B cell (primary cell): ENCODE results near the gene STN1. TPM values are rescaled to one million over a fixed set of nuclear protein-coding genes. Genes with fewer than 3 reads are reported as not detected.

Source experiments
- ATAC-seq: fragments of 200-7000 bp; cut with Tn5 transposase; one replicate; pipeline ENCODE4 v1.10.0; 2021; ENCODE audit warnings: low read depth, mild to moderate bottlenecking, moderate number of reproducible peaks, moderate library complexity
- CTCF ChIA-PET: fragments of 350-600 bp; sonication (Branson Sonifier 250); formaldehyde crosslinking; loops from one replicate; lab custom pipeline; 2021; ENCODE audit warnings: antibody characterized with exemption, inconsistent platforms; lab: Charles Lee
- POLR2A ChIA-PET: fragments of 350-600 bp; sonication (Branson Sonifier 250); formaldehyde crosslinking; loops from one replicate; lab custom pipeline; 2021; ENCODE audit warnings: antibody characterized with exemption; lab: Charles Lee
- DNase-seq: peaks from one replicate; pipeline ENCODE4 v3.0.0; 2013
- H2AFZ ChIP-seq: 2 replicates; pipeline ENCODE4 v1.6.1; 2012; ENCODE audit warnings: mild to moderate bottlenecking, low read depth, low read length; ENCODE audit not compliant: insufficient read depth, poor library complexity, severe bottlenecking
- H3K27ac ChIP-seq, 2 donors: 1 replicate in 1 of 2; 2 replicates in 1 of 2; pipeline ENCODE4 v1.5.1; 2012 to 2013; ENCODE audit warnings: low read length in 2 of 2, mild to moderate bottlenecking in 2 of 2, moderate library complexity in 1 of 2
- H3K27me3 ChIP-seq, 4 experiments: fragments of 200-600 bp in 1 of 4; sonication (generic) in 1 of 4; replicated peaks in 1 of 4; 1 replicate in 2 of 4; 2 replicates in 2 of 4; pipeline versions ENCODE4 v1.6.1 to v1.7.0; 2013 to 2016; ENCODE audit warnings: low read length in 3 of 4, mild to moderate bottlenecking in 2 of 4, mixed read lengths in 1 of 4, moderate library complexity in 1 of 4; ENCODE audit not compliant: insufficient read depth in 4 of 4, control insufficient read depth in 3 of 4; ENCODE audit errors: control extremely low read depth in 1 of 4
- H3K36me3 ChIP-seq, 2 experiments: replicated peaks in 1 of 2; 1 replicate in 1 of 2; 2 replicates in 1 of 2; pipeline versions ENCODE4 v1.6.1 to v1.7.1; 2013; ENCODE audit warnings: low read length in 1 of 2; ENCODE audit not compliant: insufficient read depth in 2 of 2, control insufficient read depth in 1 of 2; ENCODE audit errors: control extremely low read depth in 1 of 2, extremely low read depth in 1 of 2
- H3K4me1 ChIP-seq, 2 donors: fragments of 200-600 bp in 1 of 2; sonication (generic) in 1 of 2; 1 replicate in 1 of 2; 2 replicates in 1 of 2; pipeline versions ENCODE4 v1.5.1 to v1.6.1; 2013 to 2017; ENCODE audit warnings: low read length in 2 of 2; ENCODE audit not compliant: control insufficient read depth in 2 of 2, insufficient read depth in 2 of 2
- H3K4me2 ChIP-seq: replicated peaks from 2 replicates; pipeline ENCODE3; 2012; ENCODE audit warnings: mild to moderate bottlenecking, low read depth, low read length; ENCODE audit not compliant: poor library complexity, severe bottlenecking
- H3K4me3 ChIP-seq, 5 experiments: fragments of 200-600 bp in 1 of 5; sonication (generic) in 1 of 5; 1 replicate in 3 of 5; 2 replicates in 2 of 5; pipeline versions ENCODE4 v1.5.1 to v1.7.0; 2011 to 2016; ENCODE audit warnings: low read length in 4 of 5, mild to moderate bottlenecking in 4 of 5, low read depth in 2 of 5, control low read depth in 1 of 5, moderate library complexity in 1 of 5; ENCODE audit not compliant: insufficient read depth in 1 of 5; ENCODE audit errors: control extremely low read depth in 1 of 5, extremely low read depth in 1 of 5
- H3K79me2 ChIP-seq: fragments of 200-600 bp; sonication (generic); one replicate; pipeline ENCODE4 v1.6.0; 2016; ENCODE audit warnings: low read length; ENCODE audit not compliant: control insufficient read depth, insufficient read depth
- H3K9ac ChIP-seq: fragments of 200-600 bp; sonication (generic); 2 replicates; pipeline ENCODE4 v1.6.1; 2017; ENCODE audit warnings: mild to moderate bottlenecking, low read length, moderate library complexity
- H3K9me3 ChIP-seq, 3 donors: one replicate each; pipeline versions ENCODE4 v1.6.1 to v1.7.1; 2013; ENCODE audit warnings: low read length in 2 of 3; ENCODE audit not compliant: control insufficient read depth in 2 of 3, insufficient read depth in 1 of 3; ENCODE audit errors: control extremely low read depth in 1 of 3
- H4K20me1 ChIP-seq: 2 replicates; pipeline ENCODE4 v1.6.0; 2012; ENCODE audit warnings: mild to moderate bottlenecking, low read length; ENCODE audit not compliant: insufficient read depth, control insufficient read depth, poor library complexity, severe bottlenecking
- H3K27ac Mint-ChIP-seq: one replicate; pipeline ENCODE4 v1.8.0; 2021; ENCODE audit warnings: mixed read lengths
- H3K27me3 Mint-ChIP-seq: one replicate; pipeline ENCODE4 v1.8.0; 2021; ENCODE audit warnings: mixed read lengths
- H3K4me1 Mint-ChIP-seq: one replicate; pipeline ENCODE4 v1.8.0; 2021; ENCODE audit warnings: mixed read lengths
- H3K4me3 Mint-ChIP-seq: one replicate; pipeline ENCODE4 v1.8.0; 2021; ENCODE audit warnings: mixed read lengths
- H3K9me3 Mint-ChIP-seq: one replicate; pipeline ENCODE4 v1.8.0; 2022; ENCODE audit warnings: mixed read lengths; ENCODE audit not compliant: insufficient read depth
- CTCF ChIP-seq: fragments of 200-600 bp; IDR thresholded peaks from one replicate; pipeline ENCODE4 v1.8.0; 2022; ENCODE audit warnings: antibody characterized with exemption, mild to moderate bottlenecking
- EZH2 ChIP-seq: IDR thresholded peaks from 2 replicates; pipeline ENCODE4 v1.6.1; 2012; ENCODE audit warnings: borderline replicate concordance, low read depth, mild to moderate bottlenecking, moderate library complexity, low read length; ENCODE audit not compliant: insufficient read depth, poor library complexity, severe bottlenecking
- whole genome bisulfite sequencing: methylation state at CpG from one replicate; pipeline ENCODE4 v1.1.5; 2013; ENCODE audit warnings: missing lambda C conversion rate; ENCODE audit not compliant: insufficient coverage; 5-methylcytosine and 5-hydroxymethylcytosine counted together
- intact Hi-C: fragments of 100-400 bp; cut with micrococcal nuclease; formaldehyde crosslinking; loops from one replicate; pipeline ENCODE4 v1.10.0; 2022
- polyA plus RNA-seq: library from polyadenylated mRNA; depleted of rRNA; stranded (reverse); fragments of >200 nt; gene quantifications from 2 replicates; pipeline ENCODE4 v1.2.3, GENCODE V29; 2012
- total RNA-seq, 2 donors: library from RNA; stranded (reverse); fragments of 120-200 nt in 1 of 2; gene quantifications; 1 replicate in 1 of 2; 2 replicates in 1 of 2; pipeline versions ENCODE4 v1.2.3 to v1.2.4, GENCODE V29; 2013 to 2022

Gene STN1
- total and polyA plus RNA-seq, 2 donors (not counting 1 experiment from before 2014, with no cell fraction given): 16.3 to 24.5 TPM

GRCh38 chr10:103838070-103838395 lies 80.0 kb downstream of the STN1 start:
- ChIA-PET CTCF (interaction anchor here (0.7 kb wide), 1 partner anchor 19 kb away, joined by 3 read pairs; no protein-coding TSS in a partner anchor), POLR2A (no interaction called here)
- peaks cover 0 to under 1% (median 0%) of the 10 kb centered on the region in 3 donors for H3K9me3 ChIP-seq
- no peak overlapping the region for H3K4me3 ChIP-seq
- no peak for ATAC-seq
- TF ChIP-seq EZH2 (no peak), CTCF (no peak)
- H3K79me2 ChIP-seq: no peaks in the 10 kb centered on the region
- no peaks in the 10 kb centered on the region for H3K36me3 ChIP-seq
- Mint-ChIP-seq H3K27ac (no peak overlapping the region), H3K4me1 (no peaks in the 10 kb centered on the region), H3K4me3 (no peak overlapping the region), H3K9me3 (no peaks in the 10 kb centered on the region), H3K27me3 (peaks cover 15% of the 10 kb centered on the region)
- H3K4me1 ChIP-seq: peaks cover 0 to 9% of the 10 kb centered on the region in 2 donors
- H3K27me3 ChIP-seq: peaks cover 0 to 7% (median 0%) of the 10 kb centered on the region in 4 experiments
- no peak overlapping the region for H3K9ac ChIP-seq
- no peak overlapping the region for H3K27ac ChIP-seq
- H3K4me2 ChIP-seq: no peak overlapping the region
- DNase-seq: no peak
- no peaks in the 10 kb centered on the region for H4K20me1 ChIP-seq
- intact Hi-C loops: no loop called here
- WGBS: 58% methylated on average over 3 of the region's 4 CpGs
- H2AFZ ChIP-seq: no peak overlapping the region

- H3K36me3 ChIP-seq: no peaks in the 10 kb centered on the region
- WGBS: 50% methylated on average over 8 of the region's 10 CpGs
- ChIA-PET CTCF (interaction anchor here (0.7 kb wide), 1 partner anchor 19 kb away, joined by 3 read pairs; no protein-coding TSS in a partner anchor), POLR2A (no interaction called here)
- no peaks in the 10 kb centered on the region for H4K20me1 ChIP-seq
- intact Hi-C loops: no loop called here
- TF ChIP-seq EZH2 (no peak), CTCF (no peak)
- Mint-ChIP-seq H3K4me3 (no peak overlapping the region), H3K27me3 (peaks cover 15% of the 10 kb centered on the region), H3K9me3 (no peaks in the 10 kb centered on the region), H3K27ac (no peak overlapping the region), H3K4me1 (no peaks in the 10 kb centered on the region)
- peaks cover 0 to 7% (median 0%) of the 10 kb centered on the region in 4 experiments for H3K27me3 ChIP-seq
- no peak overlapping the region for H3K27ac ChIP-seq
- ATAC-seq: no peak
- no peak overlapping the region for H3K9ac ChIP-seq
- no peak for DNase-seq
- H3K4me3 ChIP-seq: no peak overlapping the region
- peaks cover 0 to 9% of the 10 kb centered on the region in 2 donors for H3K4me1 ChIP-seq
- no peak overlapping the region for H2AFZ ChIP-seq
- no peaks in the 10 kb centered on the region for H3K79me2 ChIP-seq
- H3K4me2 ChIP-seq: no peak overlapping the region
- H3K9me3 ChIP-seq: peaks cover 0 to 4% (median 1%) of the 10 kb centered on the region in 3 donors
These were observed 80.5 kb downstream of the STN1 start for GRCh38 chr10:103837370-103838069.
